Activated CD4-positive, CD25-positive, alpha-beta regulatory T cell (primary cell): Measurements from ENCODE around the gene PMM2.

Experiments used
- DNase-seq, 4 experiments: peaks; one replicate each; lab custom pipeline; 2025; lab: John Stamatoyannopoulos, UW

Gene PMM2

DNA sequence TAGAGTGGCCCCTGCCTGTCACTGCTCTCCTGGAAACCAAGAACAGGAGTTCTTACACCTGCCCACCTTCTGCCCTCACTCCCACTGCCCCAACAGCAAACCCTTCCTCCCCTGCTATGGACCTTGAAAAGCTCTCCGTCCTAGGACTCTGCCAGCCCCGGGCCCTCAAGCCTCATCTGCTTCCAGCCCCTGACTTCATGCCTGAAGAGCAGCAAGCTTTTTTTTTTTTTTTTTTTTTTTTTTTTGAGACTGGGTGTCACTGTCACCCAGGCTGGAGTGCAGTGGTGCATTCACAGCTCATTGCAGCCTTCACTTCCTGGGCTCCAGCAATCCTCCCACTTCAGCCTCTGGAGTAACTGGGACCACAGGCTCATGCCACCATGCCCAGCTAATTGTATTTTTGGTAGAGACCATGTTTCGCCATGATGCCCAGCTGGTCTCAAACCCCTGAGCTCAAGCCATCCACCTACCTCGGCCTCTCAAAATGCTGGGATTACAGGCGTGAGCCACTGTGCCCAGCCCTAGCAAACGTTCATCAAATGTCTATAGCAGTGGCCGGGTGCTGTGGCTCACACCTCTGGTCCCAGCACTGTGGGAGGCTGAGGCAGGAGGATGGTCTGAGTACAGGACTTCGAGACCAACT, 54.2 kb downstream of the PMM2 start:
- no peak for DNase-seq

DNA sequence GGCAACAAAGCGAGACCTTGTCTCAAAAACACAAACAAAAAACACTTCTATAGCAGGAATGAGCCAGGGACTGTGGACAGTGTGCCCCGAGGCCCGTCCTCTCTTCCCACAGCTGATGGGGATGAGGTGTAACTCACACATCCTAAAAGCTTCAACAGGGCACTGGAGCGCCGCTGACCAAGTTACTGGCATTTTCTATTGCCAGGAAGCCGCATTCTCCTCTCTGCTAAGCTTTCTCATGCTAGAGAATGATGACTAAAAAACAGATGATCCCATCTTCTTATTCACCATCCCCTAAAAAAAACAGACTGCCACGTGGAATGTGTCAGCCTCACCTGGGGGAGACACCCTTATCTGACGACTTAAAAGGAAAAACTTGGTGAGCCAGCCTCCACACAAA, 54.9 kb downstream of the PMM2 start:
- DNase-seq, result no peak

- DNase-seq, result no peak
These were observed 55.5 kb downstream of the PMM2 start for GRCh38 chr16:8853150-8853549.

DNA sequence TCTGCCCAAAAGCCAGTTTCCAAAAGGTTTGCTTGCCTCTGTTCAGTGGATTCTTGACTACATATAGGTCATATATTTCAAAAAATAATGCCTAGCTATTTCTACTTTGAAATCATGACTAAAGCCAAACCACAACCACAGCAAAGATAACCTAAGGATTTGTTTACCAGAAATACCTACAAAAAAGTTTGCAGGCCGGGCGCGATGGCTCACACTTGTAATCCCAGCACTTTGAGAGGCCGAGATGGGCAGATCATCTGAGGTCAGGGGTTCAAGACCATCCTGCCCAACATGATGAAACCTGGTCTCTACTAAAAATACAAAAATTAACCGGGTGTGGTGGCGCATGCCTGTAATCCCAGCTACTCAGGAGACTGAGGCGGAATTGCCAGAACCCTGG, 56.0 kb downstream of the PMM2 start:
- no peak for DNase-seq

- DNase-seq, result no peak
These were observed 56.8 kb downstream of the PMM2 start for GRCh38 chr16:8854298-8854948.

DNA sequence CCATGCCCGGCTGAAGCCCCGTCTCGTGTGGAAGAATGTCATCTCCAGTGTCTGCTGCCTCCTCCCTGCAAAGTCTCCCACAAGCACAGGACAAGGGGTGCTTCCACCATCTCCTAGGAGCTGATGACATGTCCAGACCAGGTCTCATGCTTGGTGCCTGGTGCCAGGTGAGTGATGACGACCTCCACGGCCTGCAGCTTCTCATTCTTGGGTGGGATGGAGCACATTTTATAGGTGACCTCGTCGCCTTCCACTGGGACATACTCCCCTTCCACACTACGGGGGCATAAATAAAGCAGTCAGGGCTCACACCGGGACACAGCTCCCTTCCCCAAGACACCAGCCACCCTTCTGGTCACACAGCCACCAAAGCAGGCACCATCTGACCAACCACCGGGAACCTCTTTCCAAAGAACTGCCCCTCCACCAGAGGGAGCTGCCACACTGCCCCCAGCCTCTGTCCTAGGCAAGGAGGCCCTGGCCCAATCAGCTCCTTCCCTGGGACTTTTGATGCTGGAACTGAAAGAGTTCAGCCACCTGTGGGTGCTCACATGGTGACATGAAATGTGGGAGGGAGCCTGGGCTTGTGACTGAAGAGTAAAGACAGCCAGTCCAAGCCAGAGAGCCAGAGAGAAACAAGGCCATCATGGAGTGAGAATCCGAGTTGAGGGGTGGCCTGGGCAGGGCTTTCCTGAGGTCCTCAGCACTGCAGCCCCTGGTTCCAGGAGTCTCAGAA, 57.6 kb downstream of the PMM2 start:
- DNase-seq, result no peak

- DNase-seq, result no peak
These were observed 58.3 kb downstream of the PMM2 start for GRCh38 chr16:8855972-8856371.

- DNase-seq, result no peak
These were observed 61.6 kb downstream of the PMM2 start for GRCh38 chr16:8858994-8859912.

- DNase-seq, result no peak
These were observed 62.6 kb downstream of the PMM2 start for GRCh38 chr16:8859913-8860881.

GRCh38 chr16:8861563-8862308, 64.1 kb downstream of the PMM2 start:
- no peak for DNase-seq

- no peak for DNase-seq
These were observed 64.9 kb downstream of the PMM2 start for GRCh38 chr16:8862309-8863130.

- DNase-seq, result no peak
These were observed 66.2 kb downstream of the PMM2 start for GRCh38 chr16:8863594-8864424.

GRCh38 chr16:8864480-8865110, 67.0 kb downstream of the PMM2 start:
- no peak for DNase-seq

DNA sequence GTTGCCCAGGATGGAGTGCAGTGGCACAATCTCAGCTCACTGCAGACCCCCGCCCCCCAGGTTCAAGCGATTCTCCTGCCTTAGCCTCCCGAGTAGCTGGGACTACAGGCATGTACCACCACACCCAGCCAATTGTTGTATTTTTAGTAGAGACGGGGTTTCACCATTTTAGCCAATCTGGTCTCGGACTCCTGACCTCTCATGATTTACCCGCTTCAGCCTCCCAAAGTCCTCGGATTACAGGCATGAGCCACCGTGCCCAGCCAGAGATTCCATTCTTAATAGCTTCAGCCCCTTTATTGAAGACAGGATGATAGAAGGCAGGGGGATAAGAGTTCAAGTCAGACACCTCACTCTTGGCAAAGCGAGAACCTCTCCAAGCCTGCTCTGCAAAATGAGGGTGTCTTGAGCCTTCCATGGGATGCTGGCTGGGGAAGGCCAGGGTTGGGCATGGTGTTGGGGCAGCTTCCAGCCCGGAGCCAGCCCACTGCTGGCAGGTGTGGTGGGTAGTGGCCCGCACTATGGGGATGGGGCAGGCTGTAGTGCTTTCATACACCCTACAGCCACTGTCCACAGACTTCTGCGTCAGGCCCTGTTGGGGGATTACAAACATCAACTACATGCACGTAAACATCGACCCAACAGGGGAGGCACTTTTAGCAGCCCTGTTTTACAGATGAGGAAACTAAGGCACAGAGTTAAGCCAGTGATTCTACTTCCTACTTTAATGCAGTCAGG, 67.7 kb downstream of the PMM2 start:
- no peak for DNase-seq

- no peak for DNase-seq
These were observed 68.7 kb downstream of the PMM2 start for GRCh38 chr16:8866118-8866883.

DNA sequence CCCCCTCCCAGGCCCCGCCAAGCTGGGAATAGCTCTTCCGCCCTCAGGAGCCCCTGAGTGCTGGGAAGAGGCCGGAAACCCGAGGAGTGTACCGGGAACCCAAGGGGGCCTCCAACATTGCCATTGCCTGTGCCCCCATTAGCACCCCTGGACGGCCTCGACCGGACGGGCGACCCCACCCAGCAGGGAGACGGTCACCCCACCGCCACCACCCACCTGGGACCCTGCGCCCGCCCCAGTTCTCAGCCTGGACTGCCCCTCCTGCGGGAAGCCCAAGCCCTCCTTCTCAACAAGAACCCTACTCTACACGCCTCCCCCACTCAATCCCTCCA, 69.2 kb downstream of the PMM2 start:
- DNase-seq, result no peak
